GM12801 (cell line): ENCODE results near the gene FOXG1.

Source experiments
- CTCF ChIP-seq: IDR thresholded peaks from one replicate; pipeline ENCODE4 v1.5.1; 2011; ENCODE audit warnings: control low read depth; ENCODE audit not compliant: insufficient read length; ENCODE audit errors: extremely low read depth

Gene FOXG1

GRCh38 chr14:28766469-28766955 is at the start of gene FOXG1:
TSS of gene FOXG1 (plus strand) at chr14:28766787. CDS start at chr14:28767280, 493 bp downstream.
- no peak for TF ChIP-seq CTCF

GRCh38 chr14:28719130-28719529 is 47.5 kb upstream of the FOXG1 start:
- no peak for TF ChIP-seq CTCF

DNA sequence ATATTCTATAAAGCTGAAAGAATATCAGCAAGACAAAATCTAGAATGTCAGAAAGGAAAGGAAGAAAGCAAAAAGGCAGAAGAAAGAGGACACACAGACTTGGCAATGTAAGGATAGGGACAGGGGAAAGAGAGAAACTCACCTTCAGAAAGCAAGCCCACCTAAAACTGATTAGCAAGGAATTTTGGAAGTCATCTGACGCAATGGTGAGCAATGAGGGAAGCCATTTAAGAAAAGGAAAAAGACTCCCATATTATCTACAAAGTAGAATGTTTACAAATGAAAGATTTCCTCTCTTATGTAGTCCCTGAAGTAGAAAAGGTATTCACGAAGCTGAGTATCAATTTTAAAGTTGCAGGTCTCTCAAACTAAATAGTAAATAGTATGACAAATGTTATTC is 35.2 kb upstream of the FOXG1 start:
- TF ChIP-seq CTCF: no peak

DNA sequence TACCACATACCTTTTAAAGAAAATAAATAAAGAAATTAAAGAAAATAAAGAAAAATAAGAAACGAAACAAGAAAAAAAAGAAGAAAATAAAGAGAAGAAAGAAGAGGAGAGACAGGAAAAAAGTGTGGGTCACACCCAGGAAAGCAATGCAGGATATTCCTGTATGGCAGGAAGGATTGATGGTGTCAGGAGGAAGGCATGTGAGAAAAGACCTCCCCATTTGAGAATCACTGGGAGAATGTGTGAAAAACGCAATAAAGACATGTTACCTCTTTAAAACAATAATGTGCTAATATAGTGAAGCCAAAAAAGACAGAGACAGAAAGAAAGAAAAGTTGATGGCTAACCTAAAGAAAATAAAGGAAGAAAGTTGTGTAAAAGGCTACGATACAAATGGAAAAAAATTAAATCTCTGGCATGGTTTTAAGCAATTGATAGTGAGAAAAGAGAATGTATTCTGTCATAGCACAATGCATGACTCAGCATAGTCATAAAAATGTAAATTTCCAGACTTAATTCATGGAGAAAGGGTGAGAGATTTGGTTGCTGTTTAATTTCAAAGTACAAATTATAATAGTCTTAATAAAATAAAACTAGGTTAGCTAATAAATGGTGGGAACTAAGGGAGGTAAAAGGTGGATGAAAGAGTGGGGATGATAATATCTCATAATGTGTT is 24.3 kb upstream of the FOXG1 start:
- no peak for TF ChIP-seq CTCF

DNA sequence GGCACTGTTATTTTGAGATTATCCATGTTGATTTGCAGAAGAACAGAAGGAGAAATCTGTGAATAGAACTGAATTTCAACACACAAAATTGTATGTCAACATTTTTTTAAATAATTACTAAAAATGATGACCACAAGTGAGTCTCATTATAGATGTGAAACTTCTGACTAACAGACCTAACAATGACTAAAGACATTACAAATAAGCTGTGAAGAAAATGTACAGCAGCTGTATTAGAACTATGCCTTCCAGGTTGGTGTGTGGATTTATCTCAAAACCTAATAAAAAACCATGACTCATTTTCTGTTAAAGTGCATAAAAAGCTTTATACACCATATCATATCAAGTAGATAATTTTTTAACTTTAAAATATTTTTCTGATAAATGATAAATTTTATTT is 22.5 kb upstream of the FOXG1 start:
- TF ChIP-seq CTCF: no peak

- no peak for TF ChIP-seq CTCF
These were observed 21.4 kb upstream of the FOXG1 start for GRCh38 chr14:28745176-28745575.

DNA sequence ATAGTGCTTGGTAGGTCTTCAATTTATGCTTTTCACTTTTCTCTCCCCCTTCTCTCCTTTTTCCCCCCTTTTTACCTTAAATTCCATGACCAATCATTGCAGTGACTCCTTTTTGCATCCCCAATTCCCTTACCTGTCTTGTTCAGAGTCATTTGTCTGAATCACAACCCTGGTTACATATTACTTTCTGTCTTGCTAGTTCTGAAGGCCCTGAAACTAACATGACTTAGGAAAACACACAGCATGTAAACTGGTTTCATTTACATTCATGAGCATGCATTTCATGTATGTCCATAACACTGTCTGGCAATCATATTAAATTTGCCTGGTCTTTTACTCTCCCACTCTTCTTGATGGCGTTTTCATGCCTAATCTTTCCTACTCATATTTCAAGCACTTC is 20.3 kb upstream of the FOXG1 start:
- TF ChIP-seq CTCF: no peak
